ENCODE data around the gene PLA2G2C. TPM values are rescaled to one million over a fixed set of nuclear protein-coding genes. Genes with fewer than 3 reads are reported as not detected.
"Not testable (repeated sequence)": the region's sequence is repeated elsewhere in the genome, so short reads cannot be mapped to it uniquely, and the experiment has no call there.

PLA2G2C gene
- total RNA-seq, 2 experiments from 2014 or later = not detected

DNA sequence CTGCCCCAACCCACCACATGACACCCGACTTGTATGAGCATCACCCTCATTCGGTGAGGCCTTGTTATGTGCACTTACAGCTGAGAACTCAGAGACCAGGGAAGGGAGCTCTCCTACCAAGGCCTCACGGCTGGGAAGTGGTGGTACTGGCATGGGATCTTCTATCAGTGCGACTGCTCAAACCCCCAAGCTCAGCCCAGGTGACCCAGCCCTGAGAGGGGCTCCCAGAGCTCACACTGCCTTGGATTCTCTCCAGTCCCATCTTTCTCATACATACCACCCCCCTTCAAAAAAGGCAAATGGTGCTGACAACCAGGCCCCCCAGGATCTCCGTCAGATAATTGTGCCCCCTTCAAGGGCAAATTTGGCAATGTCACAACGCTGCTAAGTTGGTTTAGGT is 48.0 kb downstream of the PLA2G2C start:
- H3K27me3 Mint-ChIP-seq (ENCODE audit: low read depth) = peaks cover 20% of the 10 kb centered on the region
- no peak for DNase-seq
- ATAC-seq = no peak
- no peak overlapping the region for H3K27ac Mint-ChIP-seq
- H3K4me3 Mint-ChIP-seq = no peak overlapping the region
- no peaks in the 10 kb centered on the region for H3K36me3 Mint-ChIP-seq (ENCODE audit: low read depth)
- H3K9me3 Mint-ChIP-seq (ENCODE audit: insufficient read depth) = no peaks in the 10 kb centered on the region
- ChIA-PET CTCF (no interaction called here), POLR2A (no interaction called here)
- no peaks in the 10 kb centered on the region for H3K4me1 Mint-ChIP-seq (ENCODE audit: low read depth)

DNA sequence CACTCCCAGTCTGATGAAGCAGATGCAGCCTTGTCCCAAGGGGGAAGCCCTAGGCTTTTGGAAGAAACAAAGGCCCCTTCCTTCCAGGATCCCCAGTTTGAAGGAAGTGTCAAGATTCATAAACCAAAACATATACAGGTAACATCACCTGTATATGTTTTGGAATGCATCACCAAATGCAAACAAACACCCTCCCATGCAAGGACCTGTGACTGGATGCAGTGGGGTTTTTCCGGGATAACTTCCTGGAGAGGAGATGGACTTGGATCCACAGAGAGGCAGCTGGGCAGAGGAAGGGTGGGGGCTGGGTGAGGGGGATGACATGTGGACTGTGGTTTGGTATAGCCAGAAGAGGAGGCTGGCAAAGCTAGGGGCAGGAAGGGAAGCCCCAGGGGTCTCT is 48.7 kb downstream of the PLA2G2C start:
- ATAC-seq = no peak

DNA sequence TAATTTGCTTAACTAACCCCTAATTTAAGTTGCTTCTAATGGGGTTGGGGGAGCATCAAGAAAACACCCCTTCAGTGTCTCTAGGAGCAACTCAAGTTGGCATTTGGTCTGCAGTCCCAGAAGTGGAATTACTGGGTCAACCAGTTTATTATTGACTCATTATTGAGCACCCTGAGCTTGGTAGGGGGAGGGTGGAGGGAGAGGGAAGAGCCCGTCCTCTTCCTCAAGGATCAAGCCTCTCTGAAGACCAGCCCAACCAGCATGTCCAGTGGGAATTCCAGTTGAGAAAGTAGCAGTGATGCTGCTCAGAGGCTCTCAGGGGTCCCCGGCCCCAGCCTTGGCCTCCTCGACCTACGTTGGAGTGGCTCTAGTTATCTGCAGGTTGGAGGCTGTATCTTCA is 49.3 kb downstream of the PLA2G2C start:
- no peak overlapping the region for H3K4me3 Mint-ChIP-seq
- no peak for ATAC-seq
- no peak for DNase-seq
- H3K36me3 Mint-ChIP-seq (ENCODE audit: low read depth) = no peaks in the 10 kb centered on the region
- no peaks in the 10 kb centered on the region for H3K4me1 Mint-ChIP-seq (ENCODE audit: low read depth)
- H3K27ac Mint-ChIP-seq = no peak overlapping the region
- POLR2A ChIA-PET = no interaction called here
- H3K27me3 Mint-ChIP-seq (ENCODE audit: low read depth) = peaks cover 26% of the 10 kb centered on the region
- CTCF ChIA-PET = no interaction called here
- H3K9me3 Mint-ChIP-seq (ENCODE audit: insufficient read depth) = no peaks in the 10 kb centered on the region

More for the DNA sequence above, 48.7 kb downstream of the PLA2G2C start:
- no peak overlapping the region for H3K4me3 Mint-ChIP-seq
- no peak for DNase-seq
- CTCF ChIA-PET = no interaction called here
- no peaks in the 10 kb centered on the region for H3K9me3 Mint-ChIP-seq (ENCODE audit: insufficient read depth)
- POLR2A ChIA-PET = no interaction called here
- H3K36me3 Mint-ChIP-seq (ENCODE audit: low read depth) = no peaks in the 10 kb centered on the region
- H3K27me3 Mint-ChIP-seq (ENCODE audit: low read depth) = peaks cover 23% of the 10 kb centered on the region
- H3K27ac Mint-ChIP-seq = no peak overlapping the region
- H3K4me1 Mint-ChIP-seq (ENCODE audit: low read depth) = no peaks in the 10 kb centered on the region

DNA sequence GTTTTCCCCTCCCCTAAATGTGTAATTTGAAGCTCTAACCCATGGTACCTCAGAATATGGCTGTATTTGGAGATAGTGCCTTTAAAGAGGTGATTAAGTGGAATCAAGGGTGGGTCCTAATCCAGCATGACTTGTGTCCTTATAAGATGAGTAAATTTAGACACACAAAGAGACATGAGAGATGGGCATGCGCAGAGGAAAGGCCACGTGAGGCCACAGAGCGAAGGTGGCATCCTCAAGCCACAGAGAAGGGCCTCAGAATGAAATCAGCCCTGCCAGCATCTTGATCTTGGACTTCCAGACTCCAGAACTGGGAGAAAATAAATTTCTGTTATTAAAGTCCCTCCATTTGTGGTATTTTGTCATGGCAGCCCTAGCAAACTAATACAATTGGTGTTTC is 50.1 kb downstream of the PLA2G2C start:
- Mint-ChIP-seq H3K27me3 (ENCODE audit: low read depth) (peaks cover 28% of the 10 kb centered on the region), H3K9me3 (ENCODE audit: insufficient read depth) (no peaks in the 10 kb centered on the region), H3K4me3 (no peak overlapping the region), H3K36me3 (ENCODE audit: low read depth) (no peaks in the 10 kb centered on the region), H3K4me1 (ENCODE audit: low read depth) (no peaks in the 10 kb centered on the region), H3K27ac (no peak overlapping the region)
- DNase-seq = no peak
- ChIA-PET POLR2A (no interaction called here), CTCF (no interaction called here)
- no peak for ATAC-seq

DNA sequence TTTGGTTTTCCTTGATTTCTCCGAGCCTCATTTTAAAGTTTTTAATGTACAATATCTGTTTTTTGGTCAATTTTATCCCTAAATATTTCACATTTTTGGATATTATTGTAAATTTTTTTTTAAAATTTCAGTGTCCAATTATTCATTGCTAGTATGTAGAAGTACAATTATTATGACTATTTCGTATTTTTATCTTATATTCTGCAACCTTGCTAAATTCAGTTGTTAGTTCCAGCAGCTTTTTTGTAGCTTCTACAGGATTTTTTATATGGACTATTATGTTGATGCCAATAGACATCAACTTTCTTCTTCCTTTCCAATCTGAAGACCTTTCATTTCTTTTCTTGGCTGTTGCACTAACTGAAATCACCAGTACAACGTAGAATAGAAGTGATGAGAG is 51.3 kb downstream of the PLA2G2C start:
- DNase-seq (no peak), ATAC-seq (no peak)
- Mint-ChIP-seq H3K36me3 (ENCODE audit: low read depth) (no peaks in the 10 kb centered on the region), H3K9me3 (ENCODE audit: insufficient read depth) (no peaks in the 10 kb centered on the region), H3K27me3 (ENCODE audit: low read depth) (peaks cover 28% of the 10 kb centered on the region), H3K27ac (no peak overlapping the region), H3K4me1 (ENCODE audit: low read depth) (no peaks in the 10 kb centered on the region), H3K4me3 (no peak overlapping the region)
- POLR2A ChIA-PET = no interaction called here
- CTCF ChIA-PET = no interaction called here

DNA sequence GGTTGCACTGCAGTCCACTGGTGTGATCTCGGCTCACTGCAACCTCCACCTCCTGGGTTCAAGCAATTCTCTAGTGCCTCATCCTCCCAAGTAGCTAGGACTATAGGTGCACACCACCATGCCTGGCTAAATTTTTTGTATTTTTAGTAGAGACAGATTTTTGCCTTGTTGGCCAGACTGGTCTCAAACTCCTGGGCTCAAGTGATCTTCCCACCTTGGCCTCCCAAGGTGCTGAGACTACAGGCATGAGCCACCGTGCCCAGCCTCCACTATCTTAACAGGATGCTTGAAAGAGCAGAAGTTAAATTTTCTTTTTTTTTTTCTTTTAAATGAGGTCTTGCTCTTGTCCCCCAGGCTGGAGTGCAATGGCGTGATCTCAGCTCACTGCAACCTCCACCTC is 55.8 kb downstream of the PLA2G2C start:
- H3K9me3 Mint-ChIP-seq (ENCODE audit: insufficient read depth); H3K27ac Mint-ChIP-seq; POLR2A ChIA-PET; CTCF ChIA-PET; DNase-seq; ATAC-seq; H3K4me1 Mint-ChIP-seq (ENCODE audit: low read depth); H3K4me3 Mint-ChIP-seq; H3K36me3 Mint-ChIP-seq (ENCODE audit: low read depth): not testable (repeated sequence)
- H3K27me3 Mint-ChIP-seq (ENCODE audit: low read depth) = peaks cover 18% of the 10 kb centered on the region

DNA sequence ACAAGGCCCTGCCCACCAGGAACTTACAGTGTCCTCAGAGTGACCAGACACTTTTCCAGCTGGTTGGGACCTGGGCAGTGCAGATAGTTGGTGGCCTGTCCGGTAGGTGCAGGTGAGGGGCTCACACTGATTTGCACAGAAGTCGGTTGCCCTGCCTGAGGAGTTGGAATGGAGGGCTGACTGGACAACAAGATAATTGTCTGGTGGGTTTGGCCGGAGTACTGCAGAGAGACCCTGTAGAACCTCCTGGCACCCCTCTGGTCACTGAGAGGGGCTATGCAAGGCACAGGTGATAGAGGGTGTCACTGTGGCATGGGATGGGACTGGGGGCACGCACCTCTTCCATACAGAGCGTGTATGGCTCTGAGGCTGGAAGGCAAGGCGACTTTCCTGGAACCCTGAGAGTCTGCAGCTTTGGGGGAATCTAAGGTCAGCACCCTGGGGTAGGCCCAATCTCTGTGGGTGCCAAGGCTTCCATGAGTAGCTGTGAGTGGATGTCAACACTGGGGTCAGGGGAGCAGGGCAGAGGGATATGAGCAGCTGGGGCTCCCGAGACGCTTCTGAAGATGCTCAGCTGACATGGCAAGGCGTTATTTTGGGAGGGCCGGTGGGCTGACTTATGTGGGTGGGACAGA is 59.4 kb downstream of the PLA2G2C start:
- CTCF ChIA-PET = interaction anchor here (0.6 kb wide), 1 partner anchor 151 kb away, joined by 3 read pairs; no protein-coding TSS in a partner anchor

DNA sequence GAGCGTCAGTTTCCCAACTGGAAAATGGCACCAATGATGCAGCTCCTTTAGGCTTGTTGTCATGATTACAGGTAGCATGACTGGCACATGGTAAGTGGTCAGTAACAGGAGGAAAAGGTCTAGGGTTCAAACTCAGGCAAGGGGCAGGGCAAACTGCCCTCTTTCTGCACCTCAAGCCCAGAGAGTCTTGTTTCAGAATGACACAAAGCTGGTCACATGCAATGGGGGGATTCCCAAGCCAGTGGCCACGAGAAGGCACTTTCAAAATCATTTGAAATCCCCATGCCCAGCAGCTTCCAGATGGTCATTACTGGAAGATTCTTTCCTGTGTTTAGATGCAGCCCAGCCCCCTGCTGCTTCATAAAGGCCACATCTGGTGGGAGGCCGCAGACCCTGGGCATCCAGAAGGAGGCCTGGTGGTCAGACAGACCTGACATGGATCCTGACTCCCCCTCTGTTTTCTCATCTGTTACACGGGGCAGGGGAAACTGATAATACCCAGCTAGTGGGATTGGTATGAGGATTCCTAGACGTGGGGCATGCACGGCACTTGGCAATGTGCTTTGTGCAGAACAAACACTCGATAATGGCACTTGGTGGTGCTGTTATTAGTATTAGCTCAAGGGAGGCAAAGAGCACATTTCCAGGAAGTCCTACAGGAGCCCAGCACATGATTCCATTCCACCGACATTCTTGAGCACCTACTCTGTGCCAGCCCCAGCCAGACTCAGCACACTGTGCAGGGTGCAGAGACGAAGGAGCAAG is 60.1 kb downstream of the PLA2G2C start:
- ChIA-PET POLR2A (no interaction called here), CTCF (no interaction called here)
- H3K36me3 Mint-ChIP-seq (ENCODE audit: low read depth) = no peaks in the 10 kb centered on the region
- ATAC-seq (no peak), DNase-seq (no peak)
- no peaks in the 10 kb centered on the region for H3K9me3 Mint-ChIP-seq (ENCODE audit: insufficient read depth)
- H3K27me3 Mint-ChIP-seq (ENCODE audit: low read depth) = peaks cover 8% of the 10 kb centered on the region
- no peak overlapping the region for H3K4me3 Mint-ChIP-seq
- H3K27ac Mint-ChIP-seq = no peak overlapping the region
- no peaks in the 10 kb centered on the region for H3K4me1 Mint-ChIP-seq (ENCODE audit: low read depth)

More for the DNA sequence above, 59.4 kb downstream of the PLA2G2C start:
- POLR2A ChIA-PET = no interaction called here
- DNase-seq (no peak), ATAC-seq (no peak)
- Mint-ChIP-seq H3K27me3 (ENCODE audit: low read depth) (peaks cover 5% of the 10 kb centered on the region), H3K27ac (no peak overlapping the region), H3K9me3 (ENCODE audit: insufficient read depth) (no peaks in the 10 kb centered on the region), H3K4me3 (no peak overlapping the region), H3K36me3 (ENCODE audit: low read depth) (no peaks in the 10 kb centered on the region), H3K4me1 (ENCODE audit: low read depth) (no peaks in the 10 kb centered on the region)

DNA sequence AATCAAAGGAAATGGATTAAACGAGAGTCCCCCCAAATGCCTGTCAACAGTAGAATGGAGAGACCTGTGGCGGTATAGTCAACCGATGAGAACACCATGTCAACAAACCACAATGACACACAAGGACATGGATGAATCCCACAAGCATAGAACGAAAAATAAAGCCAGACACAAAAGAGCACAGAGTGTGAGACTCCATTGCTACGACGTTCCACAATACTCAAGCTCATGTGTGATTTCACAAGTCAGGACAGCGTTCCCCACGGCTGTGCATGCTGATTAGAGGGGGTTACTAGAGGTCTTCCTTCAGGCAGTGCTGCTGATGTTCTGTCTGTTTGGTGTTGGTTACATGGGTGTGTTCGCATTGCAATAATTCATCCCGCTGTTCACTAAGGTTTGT is 61.2 kb downstream of the PLA2G2C start:
- no peak for ATAC-seq
- Mint-ChIP-seq H3K36me3 (ENCODE audit: low read depth) (no peaks in the 10 kb centered on the region), H3K9me3 (ENCODE audit: insufficient read depth) (no peaks in the 10 kb centered on the region), H3K4me1 (ENCODE audit: low read depth) (no peaks in the 10 kb centered on the region), H3K27ac (no peak overlapping the region), H3K27me3 (ENCODE audit: low read depth) (peaks cover 11% of the 10 kb centered on the region), H3K4me3 (no peak overlapping the region)
- ChIA-PET POLR2A (no interaction called here), CTCF (no interaction called here)
- DNase-seq = no peak

DNA sequence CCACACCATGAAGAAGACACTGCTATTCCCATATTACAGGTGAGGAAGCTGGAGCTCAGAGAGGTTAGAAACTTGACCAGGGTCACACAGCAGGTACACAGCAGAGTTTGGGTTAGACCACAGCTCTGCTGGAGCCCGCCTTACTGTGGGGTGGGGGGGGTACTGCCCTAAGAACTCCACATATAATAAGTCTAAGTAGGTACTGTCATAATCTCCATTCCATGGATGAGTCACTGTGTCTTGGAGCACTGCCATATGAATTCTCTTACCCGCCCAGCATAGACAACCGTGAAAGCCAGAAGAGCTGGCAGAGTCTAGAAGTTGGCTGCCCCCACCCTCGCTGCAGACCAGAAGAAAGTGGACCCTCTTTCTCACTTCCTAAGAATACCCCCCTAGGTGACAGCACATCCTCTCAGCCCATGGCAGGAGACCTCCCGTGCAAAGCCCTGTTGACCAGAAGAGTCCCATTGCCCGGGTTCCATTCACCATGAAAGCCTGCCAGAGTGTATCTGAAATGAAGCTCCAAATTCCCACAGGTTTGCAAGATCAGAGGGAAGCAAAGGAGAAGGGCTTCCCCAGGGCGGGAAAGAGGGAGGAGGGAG is 61.8 kb downstream of the PLA2G2C start:
- Mint-ChIP-seq H3K36me3 (ENCODE audit: low read depth) (no peaks in the 10 kb centered on the region), H3K4me1 (ENCODE audit: low read depth) (no peaks in the 10 kb centered on the region), H3K9me3 (ENCODE audit: insufficient read depth) (no peaks in the 10 kb centered on the region), H3K27ac (no peak overlapping the region), H3K4me3 (no peak overlapping the region), H3K27me3 (ENCODE audit: low read depth) (peaks cover 14% of the 10 kb centered on the region)
- DNase-seq = no peak
- no peak for ATAC-seq
- ChIA-PET POLR2A (no interaction called here), CTCF (no interaction called here)

DNA sequence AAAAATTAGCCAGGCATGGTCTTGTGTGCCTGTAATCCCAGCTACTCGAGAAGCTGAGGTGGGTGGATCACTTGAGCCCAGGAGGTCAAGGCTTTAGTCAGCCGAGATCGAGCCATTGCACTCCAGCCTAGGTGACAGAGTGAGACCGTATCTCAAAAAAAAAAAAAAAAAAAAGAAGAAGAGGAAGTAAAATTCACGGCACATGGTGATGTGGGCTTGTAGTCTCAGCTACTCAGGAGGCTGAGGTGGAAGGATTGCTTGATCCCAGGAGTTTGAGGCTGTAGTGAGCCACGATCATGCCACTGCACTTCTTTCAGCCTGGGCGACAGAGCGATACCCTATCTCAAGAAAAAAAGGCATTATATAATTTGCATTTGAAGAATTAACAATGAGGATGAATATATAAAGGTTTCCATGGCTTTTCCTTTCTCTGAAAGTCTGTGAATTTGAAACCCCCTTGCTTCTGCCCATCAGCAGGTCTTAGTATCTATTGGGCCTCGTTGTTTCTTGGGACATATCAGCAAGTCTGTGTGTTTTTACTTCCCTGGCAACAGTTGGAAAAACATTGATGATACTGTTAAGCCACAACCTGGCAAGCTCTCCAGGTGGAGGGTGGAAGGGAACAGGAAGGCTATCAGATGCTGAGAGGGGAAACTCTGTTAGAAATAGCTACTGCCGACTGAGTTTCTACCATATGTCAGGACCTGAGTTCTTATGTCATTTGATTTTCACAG is 62.4 kb downstream of the PLA2G2C start:
- H3K36me3 Mint-ChIP-seq (ENCODE audit: low read depth) = no peaks in the 10 kb centered on the region
- no peaks in the 10 kb centered on the region for H3K9me3 Mint-ChIP-seq (ENCODE audit: insufficient read depth)
- POLR2A ChIA-PET = no interaction called here
- no peak overlapping the region for H3K27ac Mint-ChIP-seq
- ATAC-seq (no peak), DNase-seq (no peak)
- peaks cover 14% of the 10 kb centered on the region for H3K27me3 Mint-ChIP-seq (ENCODE audit: low read depth)
- H3K4me1 Mint-ChIP-seq (ENCODE audit: low read depth) = no peaks in the 10 kb centered on the region
- H3K4me3 Mint-ChIP-seq = no peak overlapping the region
- CTCF ChIA-PET = no interaction called here

DNA sequence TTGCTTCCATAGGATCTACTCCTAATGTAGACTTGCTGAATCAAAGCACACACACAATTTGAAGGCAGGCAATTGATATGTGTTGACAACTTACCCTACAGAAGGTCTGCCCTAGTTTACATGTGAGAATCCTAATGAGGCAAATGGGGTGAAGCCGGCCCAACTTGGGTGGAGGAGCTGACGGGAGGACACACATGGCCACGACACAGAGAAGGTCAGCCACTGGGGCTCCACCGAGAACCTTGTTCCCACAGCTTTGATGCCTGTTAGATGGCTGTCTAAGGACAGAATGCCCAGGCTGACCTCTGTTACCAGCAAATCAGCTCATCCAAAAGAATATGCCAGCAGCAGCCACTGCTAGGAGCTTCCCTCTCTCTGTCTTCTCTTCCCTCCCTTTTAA is 65.5 kb downstream of the PLA2G2C start:
- ChIA-PET POLR2A (no interaction called here), CTCF (no interaction called here)
- ATAC-seq = no peak
- no peaks in the 10 kb centered on the region for H3K36me3 Mint-ChIP-seq (ENCODE audit: low read depth)
- H3K4me3 Mint-ChIP-seq = no peak overlapping the region
- DNase-seq = no peak
- no peaks in the 10 kb centered on the region for H3K9me3 Mint-ChIP-seq (ENCODE audit: insufficient read depth)
- H3K27ac Mint-ChIP-seq = no peak overlapping the region
- H3K27me3 Mint-ChIP-seq (ENCODE audit: low read depth) = peaks cover 14% of the 10 kb centered on the region
- H3K4me1 Mint-ChIP-seq (ENCODE audit: low read depth) = no peaks in the 10 kb centered on the region

All from activated CD8-positive, alpha-beta T cell treated with anti-CD3 and anti-CD28 coated beads, Interleukin-2, amount 10 ng/mL, durations not matched to agents 7 days and 5 days (primary cell).